HFF-Myc (cell line): ENCODE data around the gene PDS5A.
"Not testable (repeated sequence)": the region's sequence is repeated elsewhere in the genome, so short reads cannot be mapped to it uniquely, and the experiment has no call there.

ENCODE experiments used
- DNase-seq: peaks from one replicate; pipeline ENCODE4 v3.0.0-alpha.2; 2011; ENCODE audit warnings: low read depth; ENCODE audit errors: extremely low read depth
- H3K4me3 ChIP-seq: replicated peaks from 2 replicates; pipeline ENCODE4 v1.5.1; 2011; ENCODE audit warnings: low read depth, mild to moderate bottlenecking, control low read depth, low read length
- TF ChIP-seq, protein P1 (sequence below): IDR thresholded peaks from 2 replicates; pipeline ENCODE4 v1.5.1; 2012; ENCODE audit warnings: mild to moderate bottlenecking, low read depth, low read length, control low read depth; ENCODE audit errors: missing control alignments

Gene PDS5A

DNA sequence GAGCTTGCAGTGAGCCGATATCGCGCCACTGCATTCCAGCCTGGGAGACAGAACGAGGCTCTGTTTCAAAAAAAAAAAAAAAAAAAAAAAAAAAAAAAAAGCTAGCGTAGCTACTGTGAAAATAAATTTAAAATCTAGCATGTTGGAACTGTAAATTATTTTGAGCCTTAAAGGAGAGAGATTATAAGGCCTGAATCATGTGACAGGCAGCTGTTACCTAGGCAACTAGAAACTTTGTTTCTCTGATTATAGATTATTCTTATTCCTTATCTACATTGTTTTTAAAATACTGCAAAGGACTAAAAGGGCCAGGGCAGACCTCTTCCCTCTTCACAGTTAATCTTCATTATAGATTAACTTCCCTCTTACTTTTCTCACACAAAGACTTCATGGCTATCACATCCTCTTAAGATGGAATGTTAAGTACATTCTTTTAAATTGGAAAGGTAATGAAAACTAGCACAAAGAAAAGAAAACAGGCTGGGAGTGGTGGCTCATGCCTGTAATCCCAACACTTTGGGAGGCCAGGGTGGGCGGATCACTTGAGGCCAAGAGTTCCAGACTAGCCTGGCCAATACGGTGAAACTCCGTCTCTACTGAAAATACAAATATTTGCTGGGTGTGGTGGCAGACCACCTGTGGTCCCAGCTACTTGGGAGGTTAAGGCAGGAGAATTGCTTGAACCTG lies 21.1 kb upstream of the PDS5A start:
- H3K4me3 ChIP-seq = no peak overlapping the region
- TF ChIP-seq, protein P1, sequence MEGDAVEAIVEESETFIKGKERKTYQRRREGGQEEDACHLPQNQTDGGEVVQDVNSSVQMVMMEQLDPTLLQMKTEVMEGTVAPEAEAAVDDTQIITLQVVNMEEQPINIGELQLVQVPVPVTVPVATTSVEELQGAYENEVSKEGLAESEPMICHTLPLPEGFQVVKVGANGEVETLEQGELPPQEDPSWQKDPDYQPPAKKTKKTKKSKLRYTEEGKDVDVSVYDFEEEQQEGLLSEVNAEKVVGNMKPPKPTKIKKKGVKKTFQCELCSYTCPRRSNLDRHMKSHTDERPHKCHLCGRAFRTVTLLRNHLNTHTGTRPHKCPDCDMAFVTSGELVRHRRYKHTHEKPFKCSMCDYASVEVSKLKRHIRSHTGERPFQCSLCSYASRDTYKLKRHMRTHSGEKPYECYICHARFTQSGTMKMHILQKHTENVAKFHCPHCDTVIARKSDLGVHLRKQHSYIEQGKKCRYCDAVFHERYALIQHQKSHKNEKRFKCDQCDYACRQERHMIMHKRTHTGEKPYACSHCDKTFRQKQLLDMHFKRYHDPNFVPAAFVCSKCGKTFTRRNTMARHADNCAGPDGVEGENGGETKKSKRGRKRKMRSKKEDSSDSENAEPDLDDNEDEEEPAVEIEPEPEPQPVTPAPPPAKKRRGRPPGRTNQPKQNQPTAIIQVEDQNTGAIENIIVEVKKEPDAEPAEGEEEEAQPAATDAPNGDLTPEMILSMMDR = no peak
- DNase-seq = no peak

DNA sequence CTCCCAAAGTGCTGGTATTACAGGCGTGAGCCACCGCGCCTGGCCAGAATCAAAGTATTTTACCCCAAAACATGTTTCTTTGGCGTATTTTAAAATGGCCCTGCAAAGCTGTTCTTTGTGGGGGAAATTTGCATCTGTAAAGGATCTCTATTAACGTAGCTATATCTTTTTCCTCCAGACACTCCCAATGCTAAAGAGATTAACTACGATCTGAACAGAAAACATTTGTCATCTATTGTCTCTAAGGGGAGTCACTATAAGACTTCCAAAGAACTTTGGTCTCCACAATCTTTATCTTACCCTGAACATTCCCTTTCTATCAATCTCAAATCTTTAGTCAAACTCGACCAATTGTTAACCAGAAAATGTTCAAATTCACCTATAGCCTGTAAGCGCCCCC lies 19.1 kb upstream of the PDS5A start:
- TF ChIP-seq, protein P1 = no peak
- DNase-seq = no peak

DNA sequence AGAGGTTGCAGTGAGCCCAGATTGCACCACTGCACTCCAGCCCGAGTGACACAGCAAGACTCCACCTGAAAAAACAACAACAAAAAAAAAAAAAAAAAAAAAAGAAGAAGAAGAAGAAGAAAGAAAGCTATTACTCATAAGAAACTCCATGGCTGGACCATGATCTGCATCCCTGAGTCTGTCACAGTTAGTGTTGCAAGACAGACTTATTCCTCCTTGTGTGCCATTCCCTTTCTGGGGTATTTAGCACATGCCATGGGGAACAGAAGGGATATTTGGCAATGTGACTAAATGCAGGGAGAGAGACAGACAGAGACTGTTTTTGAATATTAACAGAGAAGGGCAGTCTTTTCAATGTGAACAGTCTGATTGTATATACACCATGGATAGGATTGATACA lies 16.7 kb upstream of the PDS5A start:
- DNase-seq = no peak
- no peak overlapping the region for H3K4me3 ChIP-seq
- TF ChIP-seq, protein P1 = no peak

More for the DNA sequence above, 19.1 kb upstream of the PDS5A start:
- no peak overlapping the region for H3K4me3 ChIP-seq

DNA sequence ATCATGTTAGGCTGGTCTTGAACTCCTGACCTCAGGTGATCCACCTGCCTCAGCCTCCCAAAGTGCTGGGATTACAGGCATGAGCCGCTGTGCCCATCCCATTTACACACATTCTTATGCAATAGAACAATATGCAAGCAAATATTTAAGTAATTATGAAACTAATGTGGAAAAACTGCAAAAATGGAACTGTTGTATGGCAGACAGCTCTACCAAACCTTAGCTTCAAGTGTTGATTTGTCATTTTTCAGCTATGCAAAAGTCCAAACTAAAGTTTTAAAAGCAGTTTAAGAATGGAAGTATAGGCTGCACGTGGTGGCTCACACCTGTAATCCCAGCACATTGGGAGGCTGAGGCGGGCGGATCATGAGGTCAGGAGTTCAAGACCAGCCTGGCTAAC lies 11.7 kb upstream of the PDS5A start:
- H3K4me3 ChIP-seq, DNase-seq: not testable (repeated sequence)

DNA sequence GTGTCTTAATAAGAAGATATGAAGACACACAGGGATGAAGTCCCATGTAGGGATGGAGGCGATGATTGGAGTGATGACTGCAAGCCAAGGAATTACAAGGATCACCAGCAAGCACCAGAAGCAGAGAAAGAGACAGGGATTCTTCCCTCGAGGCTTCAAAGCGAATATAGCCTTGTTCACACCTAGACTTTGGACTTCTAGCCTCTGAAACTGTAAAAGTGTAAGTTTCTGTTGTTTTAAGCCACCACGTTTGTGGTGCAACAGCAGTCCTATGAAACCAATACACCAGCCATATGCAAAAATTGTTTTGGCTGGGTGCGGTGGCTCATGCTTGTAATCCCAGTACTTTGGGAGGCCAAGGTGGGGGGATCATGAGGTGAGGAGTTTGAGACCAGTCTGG lies 9.8 kb upstream of the PDS5A start:
- H3K4me3 ChIP-seq = no peak overlapping the region
- TF ChIP-seq, protein P1 = no peak
- DNase-seq = no peak

DNA sequence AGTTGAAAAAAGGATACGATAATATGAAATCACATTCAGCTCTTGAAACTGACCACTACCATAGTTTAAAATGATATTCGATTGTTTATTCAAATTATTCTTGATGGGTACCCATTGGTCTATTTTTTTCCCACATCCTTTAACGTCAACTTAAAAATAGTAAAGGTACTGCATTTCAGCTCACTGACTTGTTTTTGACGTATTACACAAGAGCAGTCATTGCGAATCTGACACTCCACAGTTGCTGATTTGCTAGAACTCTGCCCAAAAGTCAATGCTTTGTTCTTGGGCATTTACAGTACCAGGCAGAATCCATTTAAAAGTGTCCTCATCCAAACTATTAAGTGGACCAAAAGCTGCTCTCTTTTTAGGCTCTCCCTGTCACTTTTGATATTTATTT lies 1.2 kb upstream of the PDS5A start:
- no peak for DNase-seq
- TF ChIP-seq, protein P1 = no peak
- no peak overlapping the region for H3K4me3 ChIP-seq

DNA sequence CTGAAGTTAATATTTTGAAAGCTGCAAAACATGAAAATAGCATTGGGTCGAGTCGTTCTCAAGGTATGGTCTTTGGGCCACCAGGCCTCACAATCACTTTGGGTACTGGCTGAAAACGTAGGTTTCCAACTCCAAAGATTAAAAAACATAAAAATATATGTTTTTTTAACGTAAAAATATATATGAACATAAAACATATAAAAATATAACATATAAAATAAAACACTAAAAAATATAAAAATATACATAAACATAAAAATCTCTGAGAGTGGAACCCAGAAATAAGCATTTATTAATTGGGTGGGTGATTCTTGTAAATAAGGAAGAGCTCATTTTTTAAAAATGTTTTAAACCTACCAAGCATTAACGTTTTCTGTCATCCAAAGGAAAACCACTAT lies 666 bp upstream of the PDS5A start:
- TF ChIP-seq, protein P1 = no peak
- DNase-seq = no peak
- peak overlapping the region; percentile 83 for H3K4me3 ChIP-seq
